Retinal pigment epithelial cell (primary cell): ENCODE results near the gene SPECC1L.

Source experiments
- DNase-seq: peaks from one replicate; pipeline ENCODE4 v3.0.0-alpha.2; 2010; ENCODE audit warnings: low read depth
- H3K4me3 ChIP-seq: 2 replicates; pipeline ENCODE4 v1.5.1; 2011; ENCODE audit warnings: mild to moderate bottlenecking, low read length, control low read depth, moderate library complexity
- CTCF ChIP-seq: conservative IDR thresholded peaks from 2 replicates; pipeline ENCODE4 v1.5.1; 2011; ENCODE audit warnings: low read depth, low read length, control low read depth, inconsistent platforms

The SPECC1L gene

GRCh38 chr22:24404561-24405275 lies 134.1 kb downstream of the SPECC1L start:
- DNase-seq = no peak
- TF ChIP-seq CTCF = no peak
- no peak overlapping the region for H3K4me3 ChIP-seq

GRCh38 chr22:24405631-24406321 lies 135.1 kb downstream of the SPECC1L start:
- no peak overlapping the region for H3K4me3 ChIP-seq
- no peak for TF ChIP-seq CTCF
- no peak for DNase-seq

GRCh38 chr22:24406322-24407277 lies 136.0 kb downstream of the SPECC1L start:
- TF ChIP-seq CTCF = no peak
- H3K4me3 ChIP-seq = no peak overlapping the region
- DNase-seq = no peak

GRCh38 chr22:24407278-24407665 lies 136.6 kb downstream of the SPECC1L start:
- DNase-seq = no peak
- TF ChIP-seq CTCF = no peak
- H3K4me3 ChIP-seq = no peak overlapping the region

GRCh38 chr22:24407884-24408283 lies 137.3 kb downstream of the SPECC1L start:
- no peak overlapping the region for H3K4me3 ChIP-seq
- no peak for TF ChIP-seq CTCF
- no peak for DNase-seq

GRCh38 chr22:24408630-24409029 lies 138.0 kb downstream of the SPECC1L start:
- DNase-seq = no peak
- no peak for TF ChIP-seq CTCF
- H3K4me3 ChIP-seq = no peak overlapping the region
